NCI-H460 (cell line): ENCODE results near the gene HOATZ. TPM values are rescaled to one million over a fixed set of nuclear protein-coding genes. Genes with fewer than 3 reads are reported as not detected.
A peak's percentile ranks its signal among the peaks of the same experiment; 100 is the strongest.

Source experiments
- DNase-seq: peaks from one replicate; pipeline ENCODE4 v3.0.0-alpha.2; 2016; ENCODE audit warnings: low read depth; ENCODE audit errors: extremely low read depth
- small RNA-seq, 2 experiments: library from RNA; depleted of rRNA; stranded (forward); fragments of <200 nt; gene quantifications; one replicate each; pipeline ENCODE3, GENCODE V24; 2014
- total RNA-seq: library from RNA; depleted of rRNA; stranded (reverse); fragments of >200 nt; shearing (Covaris generic); gene quantifications from 2 replicates; pipeline ENCODE4 v1.2.3, GENCODE V29; 2014; rRNA removed

Gene HOATZ
- total RNA-seq, 1 experiment from 2014 or later, result not detected

- no peak for DNase-seq
Observed at GRCh38 chr11:111574373-111575225, 60.0 kb downstream of the HOATZ start.

DNA sequence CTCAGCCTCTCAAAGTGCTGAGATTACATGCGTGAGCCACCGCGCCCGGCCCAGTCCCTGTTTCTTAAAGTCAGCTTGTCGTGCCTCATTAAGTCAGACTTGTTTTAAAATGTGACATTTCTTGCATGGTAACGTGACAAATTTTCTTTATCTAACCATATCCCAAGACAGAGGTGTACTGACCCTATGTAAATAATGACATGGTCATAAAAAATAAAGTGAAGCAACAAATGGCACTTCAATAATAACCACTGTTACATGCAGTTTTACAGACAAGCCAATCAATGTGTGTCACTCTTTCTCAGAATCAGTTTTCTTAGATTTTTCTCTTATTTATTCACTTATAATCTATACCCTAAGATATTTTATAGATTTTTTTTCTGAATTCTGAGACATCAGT, 61.2 kb downstream of the HOATZ start:
- no peak for DNase-seq

- DNase-seq, result no peak
Observed at GRCh38 chr11:111577821-111578220, 63.2 kb downstream of the HOATZ start.

DNA sequence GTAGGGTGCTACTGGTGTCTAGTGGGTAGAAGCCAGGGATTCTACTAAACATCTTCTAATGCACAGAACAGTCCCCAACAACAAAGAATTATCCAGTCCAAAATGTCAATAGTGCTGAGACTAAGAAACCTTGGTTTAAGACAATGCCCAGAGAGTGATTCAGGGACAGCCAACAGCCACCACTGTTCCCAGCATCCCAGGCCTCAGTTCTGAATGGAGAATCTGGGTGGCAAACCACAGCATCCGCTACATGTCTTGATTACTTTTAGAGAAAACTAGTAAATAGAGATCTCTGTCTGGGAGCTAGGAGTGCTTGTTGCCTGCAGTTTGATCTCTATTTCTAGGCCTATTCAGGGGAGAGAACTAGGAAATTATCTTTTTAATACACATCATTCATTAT, 66.8 kb downstream of the HOATZ start:
- no peak for DNase-seq

DNA sequence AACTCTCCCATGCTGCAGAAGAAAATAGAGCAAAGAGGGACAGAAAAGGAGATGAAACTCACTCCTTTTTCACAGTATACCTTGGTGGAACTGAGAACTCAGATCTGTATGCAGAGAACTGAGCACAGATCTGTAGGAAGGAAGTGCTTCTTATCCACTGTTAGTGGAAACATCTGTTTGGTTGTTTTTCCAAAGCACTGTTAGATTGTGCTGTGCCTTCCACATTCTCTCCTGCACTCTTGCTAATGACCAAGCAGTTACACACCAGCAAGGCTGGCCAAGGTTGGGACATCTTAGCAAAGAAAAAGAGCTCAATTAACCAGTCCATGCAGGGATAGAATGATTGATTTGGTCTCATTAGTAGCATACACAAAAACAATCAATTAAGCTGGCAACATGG, 67.6 kb downstream of the HOATZ start:
- DNase-seq, result no peak

DNA sequence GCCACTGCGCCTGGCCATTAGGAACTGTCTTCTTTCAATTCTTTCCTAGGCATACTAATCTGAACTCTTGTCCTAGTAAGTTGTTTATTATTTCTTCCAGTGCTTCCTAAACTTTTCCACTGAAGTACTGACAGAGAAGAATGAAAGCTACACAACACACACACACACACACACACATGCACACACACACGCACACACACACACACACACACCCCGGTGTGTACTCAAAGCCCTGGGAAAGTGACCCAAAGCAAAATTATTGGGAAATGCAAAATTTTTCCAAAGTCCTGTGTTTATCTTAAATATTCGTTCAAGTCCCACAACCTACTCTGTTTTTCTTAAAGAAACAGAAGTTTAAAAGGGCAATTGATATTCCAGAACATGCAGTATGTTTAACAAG, 68.3 kb downstream of the HOATZ start:
- DNase-seq, result no peak

- no peak for DNase-seq
Observed at GRCh38 chr11:111585371-111585770, 70.8 kb downstream of the HOATZ start.

DNA sequence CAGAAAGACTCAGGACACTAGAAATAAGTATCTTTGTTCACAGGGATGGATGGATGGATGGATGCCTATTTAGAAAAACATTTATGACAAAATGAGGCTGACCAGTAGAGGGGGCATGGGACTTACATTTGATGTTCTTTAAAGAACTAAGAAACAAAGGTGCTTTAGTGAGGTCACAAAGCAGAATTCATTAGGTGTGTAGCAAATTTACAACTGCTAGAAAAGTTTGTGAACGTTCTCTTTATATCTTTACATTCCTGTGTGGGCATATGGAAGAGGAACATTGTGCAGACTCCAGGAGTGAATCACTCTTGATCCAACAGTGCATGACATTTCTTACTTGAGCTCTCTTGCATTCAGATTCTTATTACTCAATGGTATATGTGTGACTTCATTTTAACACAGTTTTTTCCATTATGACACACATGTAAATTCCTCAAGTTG, 71.8 kb downstream of the HOATZ start:
- DNase-seq, result peak; percentile 38

Small RNAs within 50 kb of the gene (small RNA-seq; reads per million reads assigned to genes)
- gene MIR34B (0.04 to 2.2 reads per million in 2 experiments), gene MIR34C (0.50 to 14.1 reads per million in 2 experiments)

Other genes with a start within 250 kb of the HOATZ start
- 0.26 and 0.40 TPM in 2 replicates for gene POU2AF3, start 216.2 kb upstream of the HOATZ start, total RNA-seq
- not detected in 2 replicates for gene POU2AF1, start 135.5 kb upstream of the HOATZ start, total RNA-seq
- 0.12 and 0.17 TPM in 2 replicates for gene BTG4, start 2.4 kb upstream of the HOATZ start, total RNA-seq
- gene LAYN, start 25.9 kb downstream of the HOATZ start, total RNA-seq, result not detected in 2 replicates
- gene SIK2, start 87.7 kb downstream of the HOATZ start, total RNA-seq, result 6.1 and 6.5 TPM in 2 replicates